T-helper 2 cell (primary cell): ENCODE data around the gene SCNN1B.
A peak's percentile ranks its signal among the peaks of the same experiment; 100 is the strongest.
"Not testable (repeated sequence)": the region's sequence is repeated elsewhere in the genome, so short reads cannot be mapped to it uniquely, and the experiment has no call there.

Experiments used
- DNase-seq, 5 experiments: peaks; one replicate each; pipeline versions ENCODE4 v3.0.0 to v3.0.0-alpha.2; 2012 to 2022

Gene SCNN1B

GRCh38 chr16:23290189-23291062 lies 11.7 kb upstream of the SCNN1B start:
- DNase-seq, result peak in 1 of 5 experiments; percentile 17

GRCh38 chr16:23293016-23293415 lies 9.1 kb upstream of the SCNN1B start:
- peak in 1 of 5 experiments; percentile 83 for DNase-seq

GRCh38 chr16:23294260-23294659 lies 7.8 kb upstream of the SCNN1B start:
- DNase-seq, result no peak

- peak in 1 of 5 experiments; percentile 52 for DNase-seq
Measured at GRCh38 chr16:23296994-23297393, 5.1 kb upstream of the SCNN1B start.

GRCh38 chr16:23298290-23298915 lies 3.7 kb upstream of the SCNN1B start:
- no peak for DNase-seq

- not testable (repeated sequence) for DNase-seq
Measured at GRCh38 chr16:23299815-23300214, 2.3 kb upstream of the SCNN1B start.

GRCh38 chr16:23301251-23302044 lies 654 bp upstream of the SCNN1B start:
- no peak for DNase-seq

GRCh38 chr16:23303685-23304084 lies 1.6 kb downstream of the SCNN1B start:
- no peak for DNase-seq

- DNase-seq, result no peak
Measured at GRCh38 chr16:23304620-23305019, 2.5 kb downstream of the SCNN1B start.

GRCh38 chr16:23306199-23307100 lies 4.3 kb downstream of the SCNN1B start:
- peak in 1 of 5 experiments; percentile 94 for DNase-seq

GRCh38 chr16:23310217-23310616 lies 8.1 kb downstream of the SCNN1B start:
- no peak for DNase-seq

GRCh38 chr16:23310744-23311143 lies 8.6 kb downstream of the SCNN1B start:
- no peak for DNase-seq

- no peak for DNase-seq
Measured at GRCh38 chr16:23316232-23316631, 14.1 kb downstream of the SCNN1B start.

- DNase-seq, result peak in 1 of 5 experiments; percentile 50
Measured at GRCh38 chr16:23316634-23317265, 14.6 kb downstream of the SCNN1B start.

GRCh38 chr16:23317266-23317661 lies 15.2 kb downstream of the SCNN1B start:
- no peak for DNase-seq

- peak in 1 of 5 experiments; percentile 14 for DNase-seq
Measured at GRCh38 chr16:23317751-23318150, 15.6 kb downstream of the SCNN1B start.

GRCh38 chr16:23318639-23319038 lies 16.5 kb downstream of the SCNN1B start:
- no peak for DNase-seq

- no peak for DNase-seq
Measured at GRCh38 chr16:23319861-23320615, 17.9 kb downstream of the SCNN1B start.

- no peak for DNase-seq
Measured at GRCh38 chr16:23320693-23321092, 18.6 kb downstream of the SCNN1B start.

- DNase-seq, result no peak
Measured at GRCh38 chr16:23321206-23321875, 19.2 kb downstream of the SCNN1B start.
